ENCODE data around the gene GSTO2. TPM values are rescaled to one million over a fixed set of nuclear protein-coding genes. Genes with fewer than 3 reads are reported as not detected.

The GSTO2 gene
- total and polyA plus RNA-seq, 2 experiments from 2014 or later, result 30.7 to 49.8 TPM

DNA sequence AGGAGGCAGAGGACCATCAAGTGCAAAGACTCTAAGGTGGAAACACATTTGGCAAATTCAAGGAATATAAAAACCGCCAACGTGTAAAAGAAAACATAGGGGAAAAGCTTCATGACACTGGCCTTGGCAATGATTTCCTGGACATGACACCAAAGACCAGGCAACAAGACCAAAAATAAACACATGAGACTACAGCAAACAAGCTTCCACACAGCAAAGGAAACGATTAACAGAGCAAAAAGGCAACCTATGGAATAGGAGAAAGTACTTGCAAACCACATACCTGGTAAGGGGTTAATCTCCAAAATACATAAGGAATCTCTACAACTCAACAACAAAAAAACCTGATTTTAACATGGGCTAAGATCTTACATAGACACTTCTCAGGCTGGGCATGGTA lies 10.8 kb upstream of the GSTO2 start (continued):
- TF ChIP-seq, protein P1, sequence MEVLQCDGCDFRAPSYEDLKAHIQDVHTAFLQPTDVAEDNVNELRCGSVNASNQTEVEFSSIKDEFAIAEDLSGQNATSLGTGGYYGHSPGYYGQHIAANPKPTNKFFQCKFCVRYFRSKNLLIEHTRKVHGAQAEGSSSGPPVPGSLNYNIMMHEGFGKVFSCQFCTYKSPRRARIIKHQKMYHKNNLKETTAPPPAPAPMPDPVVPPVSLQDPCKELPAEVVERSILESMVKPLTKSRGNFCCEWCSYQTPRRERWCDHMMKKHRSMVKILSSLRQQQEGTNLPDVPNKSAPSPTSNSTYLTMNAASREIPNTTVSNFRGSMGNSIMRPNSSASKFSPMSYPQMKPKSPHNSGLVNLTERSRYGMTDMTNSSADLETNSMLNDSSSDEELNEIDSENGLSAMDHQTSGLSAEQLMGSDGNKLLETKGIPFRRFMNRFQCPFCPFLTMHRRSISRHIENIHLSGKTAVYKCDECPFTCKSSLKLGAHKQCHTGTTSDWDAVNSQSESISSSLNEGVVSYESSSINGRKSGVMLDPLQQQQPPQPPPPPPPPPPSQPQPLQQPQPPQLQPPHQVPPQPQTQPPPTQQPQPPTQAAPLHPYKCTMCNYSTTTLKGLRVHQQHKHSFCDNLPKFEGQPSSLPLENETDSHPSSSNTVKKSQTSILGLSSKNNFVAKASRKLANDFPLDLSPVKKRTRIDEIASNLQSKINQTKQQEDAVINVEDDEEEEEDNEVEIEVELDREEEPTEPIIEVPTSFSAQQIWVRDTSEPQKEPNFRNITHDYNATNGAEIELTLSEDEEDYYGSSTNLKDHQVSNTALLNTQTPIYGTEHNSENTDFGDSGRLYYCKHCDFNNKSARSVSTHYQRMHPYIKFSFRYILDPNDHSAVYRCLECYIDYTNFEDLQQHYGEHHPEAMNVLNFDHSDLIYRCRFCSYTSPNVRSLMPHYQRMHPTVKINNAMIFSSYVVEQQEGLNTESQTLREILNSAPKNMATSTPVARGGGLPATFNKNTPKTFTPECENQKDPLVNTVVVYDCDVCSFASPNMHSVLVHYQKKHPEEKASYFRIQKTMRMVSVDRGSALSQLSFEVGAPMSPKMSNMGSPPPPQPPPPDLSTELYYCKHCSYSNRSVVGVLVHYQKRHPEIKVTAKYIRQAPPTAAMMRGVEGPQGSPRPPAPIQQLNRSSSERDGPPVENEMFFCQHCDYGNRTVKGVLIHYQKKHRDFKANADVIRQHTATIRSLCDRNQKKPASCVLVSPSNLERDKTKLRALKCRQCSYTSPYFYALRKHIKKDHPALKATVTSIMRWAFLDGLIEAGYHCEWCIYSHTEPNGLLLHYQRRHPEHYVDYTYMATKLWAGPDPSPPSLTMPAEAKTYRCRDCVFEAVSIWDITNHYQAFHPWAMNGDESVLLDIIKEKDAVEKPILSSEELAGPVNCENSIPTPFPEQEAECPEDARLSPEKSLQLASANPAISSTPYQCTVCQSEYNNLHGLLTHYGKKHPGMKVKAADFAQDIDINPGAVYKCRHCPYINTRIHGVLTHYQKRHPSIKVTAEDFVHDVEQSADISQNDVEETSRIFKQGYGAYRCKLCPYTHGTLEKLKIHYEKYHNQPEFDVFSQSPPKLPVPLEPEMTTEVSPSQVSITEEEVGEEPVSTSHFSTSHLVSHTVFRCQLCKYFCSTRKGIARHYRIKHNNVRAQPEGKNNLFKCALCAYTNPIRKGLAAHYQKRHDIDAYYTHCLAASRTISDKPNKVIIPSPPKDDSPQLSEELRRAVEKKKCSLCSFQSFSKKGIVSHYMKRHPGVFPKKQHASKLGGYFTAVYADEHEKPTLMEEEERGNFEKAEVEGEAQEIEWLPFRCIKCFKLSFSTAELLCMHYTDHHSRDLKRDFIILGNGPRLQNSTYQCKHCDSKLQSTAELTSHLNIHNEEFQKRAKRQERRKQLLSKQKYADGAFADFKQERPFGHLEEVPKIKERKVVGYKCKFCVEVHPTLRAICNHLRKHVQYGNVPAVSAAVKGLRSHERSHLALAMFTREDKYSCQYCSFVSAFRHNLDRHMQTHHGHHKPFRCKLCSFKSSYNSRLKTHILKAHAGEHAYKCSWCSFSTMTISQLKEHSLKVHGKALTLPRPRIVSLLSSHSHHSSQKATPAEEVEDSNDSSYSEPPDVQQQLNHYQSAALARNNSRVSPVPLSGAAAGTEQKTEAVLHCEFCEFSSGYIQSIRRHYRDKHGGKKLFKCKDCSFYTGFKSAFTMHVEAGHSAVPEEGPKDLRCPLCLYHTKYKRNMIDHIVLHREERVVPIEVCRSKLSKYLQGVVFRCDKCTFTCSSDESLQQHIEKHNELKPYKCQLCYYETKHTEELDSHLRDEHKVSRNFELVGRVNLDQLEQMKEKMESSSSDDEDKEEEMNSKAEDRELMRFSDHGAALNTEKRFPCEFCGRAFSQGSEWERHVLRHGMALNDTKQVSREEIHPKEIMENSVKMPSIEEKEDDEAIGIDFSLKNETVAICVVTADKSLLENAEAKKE (CRISPR knock-in tag; IDR thresholded peaks at IDR 0.05), result no peak
- TF ChIP-seq ZNF114 (CRISPR knock-in tag; IDR thresholded peaks at IDR 0.05), result no peak
- no peak for TF ChIP-seq EZH2phosphoT487 (IDR thresholded peaks at IDR 0.05; ENCODE audit: unreplicated experiment)
- TF ChIP-seq CREB1 (CRISPR knock-in tag; IDR thresholded peaks at IDR 0.05; ENCODE audit: low read depth), result no peak
- TF ChIP-seq, protein P2, sequence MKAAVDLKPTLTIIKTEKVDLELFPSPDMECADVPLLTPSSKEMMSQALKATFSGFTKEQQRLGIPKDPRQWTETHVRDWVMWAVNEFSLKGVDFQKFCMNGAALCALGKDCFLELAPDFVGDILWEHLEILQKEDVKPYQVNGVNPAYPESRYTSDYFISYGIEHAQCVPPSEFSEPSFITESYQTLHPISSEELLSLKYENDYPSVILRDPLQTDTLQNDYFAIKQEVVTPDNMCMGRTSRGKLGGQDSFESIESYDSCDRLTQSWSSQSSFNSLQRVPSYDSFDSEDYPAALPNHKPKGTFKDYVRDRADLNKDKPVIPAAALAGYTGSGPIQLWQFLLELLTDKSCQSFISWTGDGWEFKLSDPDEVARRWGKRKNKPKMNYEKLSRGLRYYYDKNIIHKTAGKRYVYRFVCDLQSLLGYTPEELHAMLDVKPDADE (IDR thresholded peaks at IDR 0.05), result no peak
- TF ChIP-seq NANOG (IDR thresholded peaks at IDR 0.05; ENCODE audit: borderline replicate concordance), result no peak
- no peak for TF ChIP-seq ZNF331 (CRISPR knock-in tag; IDR thresholded peaks at IDR 0.05; ENCODE audit: low read depth)

DNA sequence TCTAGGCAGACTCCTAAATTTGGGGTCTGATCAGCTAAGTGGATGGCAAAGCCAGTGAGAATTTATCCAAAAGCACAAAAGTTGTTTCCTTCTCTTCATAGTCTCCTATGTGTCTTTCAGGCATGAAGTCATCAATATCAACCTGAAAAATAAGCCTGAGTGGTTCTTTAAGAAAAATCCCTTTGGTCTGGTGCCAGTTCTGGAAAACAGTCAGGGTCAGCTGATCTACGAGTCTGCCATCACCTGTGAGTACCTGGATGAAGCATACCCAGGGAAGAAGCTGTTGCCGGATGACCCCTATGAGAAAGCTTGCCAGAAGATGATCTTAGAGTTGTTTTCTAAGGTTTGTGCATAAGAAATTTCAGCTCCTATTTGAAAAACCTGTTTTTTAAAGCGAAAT lies 9.5 kb upstream of the GSTO2 start:
- H4K20me1 ChIP-seq (replicated peaks; ENCODE audit: insufficient read depth), result peaks cover 17% of the 10 kb centered on the region
- no peak overlapping the region for H3K27ac ChIP-seq (ENCODE audit: low read depth)
- Mint-ChIP-seq H3K9me3 (no peaks in the 10 kb centered on the region), H3K36me3 (ENCODE audit: low read depth) (peaks cover 31% of the 10 kb centered on the region), H3K27ac (no peak overlapping the region), H3K27me3 (ENCODE audit: insufficient read depth, low read depth, poor library complexity) (peaks cover 1% of the 10 kb centered on the region), H3K4me3 (no peak overlapping the region), H3K4me1 (peaks cover 14% of the 10 kb centered on the region; the same call in 2 of the 3 replicates)
- no peaks in the 10 kb centered on the region for H3K9me2 ChIP-seq (ENCODE audit: insufficient read depth)
- H3K4me2 ChIP-seq, result no peak overlapping the region
- H3K4me3 ChIP-seq, result no peak overlapping the region
- no peak for DNase-seq (ENCODE audit: low spot score)
- H3K4me1 ChIP-seq (ENCODE audit: insufficient read depth), result peaks cover 11% of the 10 kb centered on the region; the same call in 1 of the 2 replicates
- peaks cover 19% of the 10 kb centered on the region; the same call in 1 of the 2 replicates for H3K36me3 ChIP-seq (ENCODE audit: insufficient read depth)
- no peaks in the 10 kb centered on the region for H3K27me3 ChIP-seq (ENCODE audit: insufficient read depth)
- no peak overlapping the region for H2AFZ ChIP-seq
- H3F3A ChIP-seq (replicated peaks; ENCODE audit: low read depth), result peaks cover under 1% of the 10 kb centered on the region; the same call in 1 of the 2 replicates
- no peak for ATAC-seq
- peaks cover 78% of the 10 kb centered on the region for H3K79me2 ChIP-seq (replicated peaks; ENCODE audit: insufficient read depth)
- TF ChIP-seq ZNF114 (CRISPR knock-in tag; IDR thresholded peaks at IDR 0.05), result no peak
- TF ChIP-seq CREB1 (CRISPR knock-in tag; IDR thresholded peaks at IDR 0.05; ENCODE audit: low read depth), result no peak
- no peak for TF ChIP-seq POLR2AphosphoS5 (IDR thresholded peaks at IDR 0.05; ENCODE audit: low read depth)
- TF ChIP-seq, protein P3, sequence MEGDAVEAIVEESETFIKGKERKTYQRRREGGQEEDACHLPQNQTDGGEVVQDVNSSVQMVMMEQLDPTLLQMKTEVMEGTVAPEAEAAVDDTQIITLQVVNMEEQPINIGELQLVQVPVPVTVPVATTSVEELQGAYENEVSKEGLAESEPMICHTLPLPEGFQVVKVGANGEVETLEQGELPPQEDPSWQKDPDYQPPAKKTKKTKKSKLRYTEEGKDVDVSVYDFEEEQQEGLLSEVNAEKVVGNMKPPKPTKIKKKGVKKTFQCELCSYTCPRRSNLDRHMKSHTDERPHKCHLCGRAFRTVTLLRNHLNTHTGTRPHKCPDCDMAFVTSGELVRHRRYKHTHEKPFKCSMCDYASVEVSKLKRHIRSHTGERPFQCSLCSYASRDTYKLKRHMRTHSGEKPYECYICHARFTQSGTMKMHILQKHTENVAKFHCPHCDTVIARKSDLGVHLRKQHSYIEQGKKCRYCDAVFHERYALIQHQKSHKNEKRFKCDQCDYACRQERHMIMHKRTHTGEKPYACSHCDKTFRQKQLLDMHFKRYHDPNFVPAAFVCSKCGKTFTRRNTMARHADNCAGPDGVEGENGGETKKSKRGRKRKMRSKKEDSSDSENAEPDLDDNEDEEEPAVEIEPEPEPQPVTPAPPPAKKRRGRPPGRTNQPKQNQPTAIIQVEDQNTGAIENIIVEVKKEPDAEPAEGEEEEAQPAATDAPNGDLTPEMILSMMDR (conservative IDR thresholded peaks at IDR 0.05; ENCODE audit: low read depth in 2 of 2), result no peak
- TF ChIP-seq NANOG (IDR thresholded peaks at IDR 0.05; ENCODE audit: borderline replicate concordance), result no peak
- TF ChIP-seq STAT1 (IDR thresholded peaks at IDR 0.05; ENCODE audit: unreplicated experiment), result no peak
- no peak for TF ChIP-seq JUNB (IDR thresholded peaks at IDR 0.05; ENCODE audit: unreplicated experiment)
- TF ChIP-seq ZNF331 (CRISPR knock-in tag; IDR thresholded peaks at IDR 0.05; ENCODE audit: low read depth), result no peak
- TF ChIP-seq, protein P4, sequence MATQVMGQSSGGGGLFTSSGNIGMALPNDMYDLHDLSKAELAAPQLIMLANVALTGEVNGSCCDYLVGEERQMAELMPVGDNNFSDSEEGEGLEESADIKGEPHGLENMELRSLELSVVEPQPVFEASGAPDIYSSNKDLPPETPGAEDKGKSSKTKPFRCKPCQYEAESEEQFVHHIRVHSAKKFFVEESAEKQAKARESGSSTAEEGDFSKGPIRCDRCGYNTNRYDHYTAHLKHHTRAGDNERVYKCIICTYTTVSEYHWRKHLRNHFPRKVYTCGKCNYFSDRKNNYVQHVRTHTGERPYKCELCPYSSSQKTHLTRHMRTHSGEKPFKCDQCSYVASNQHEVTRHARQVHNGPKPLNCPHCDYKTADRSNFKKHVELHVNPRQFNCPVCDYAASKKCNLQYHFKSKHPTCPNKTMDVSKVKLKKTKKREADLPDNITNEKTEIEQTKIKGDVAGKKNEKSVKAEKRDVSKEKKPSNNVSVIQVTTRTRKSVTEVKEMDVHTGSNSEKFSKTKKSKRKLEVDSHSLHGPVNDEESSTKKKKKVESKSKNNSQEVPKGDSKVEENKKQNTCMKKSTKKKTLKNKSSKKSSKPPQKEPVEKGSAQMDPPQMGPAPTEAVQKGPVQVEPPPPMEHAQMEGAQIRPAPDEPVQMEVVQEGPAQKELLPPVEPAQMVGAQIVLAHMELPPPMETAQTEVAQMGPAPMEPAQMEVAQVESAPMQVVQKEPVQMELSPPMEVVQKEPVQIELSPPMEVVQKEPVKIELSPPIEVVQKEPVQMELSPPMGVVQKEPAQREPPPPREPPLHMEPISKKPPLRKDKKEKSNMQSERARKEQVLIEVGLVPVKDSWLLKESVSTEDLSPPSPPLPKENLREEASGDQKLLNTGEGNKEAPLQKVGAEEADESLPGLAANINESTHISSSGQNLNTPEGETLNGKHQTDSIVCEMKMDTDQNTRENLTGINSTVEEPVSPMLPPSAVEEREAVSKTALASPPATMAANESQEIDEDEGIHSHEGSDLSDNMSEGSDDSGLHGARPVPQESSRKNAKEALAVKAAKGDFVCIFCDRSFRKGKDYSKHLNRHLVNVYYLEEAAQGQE (IDR thresholded peaks at IDR 0.05; ENCODE audit: unreplicated experiment), result no peak
- TF ChIP-seq EZH2 (IDR thresholded peaks at IDR 0.05; ENCODE audit: low read depth, unreplicated experiment), result no peak
- no peak for TF ChIP-seq EZH2phosphoT487 (IDR thresholded peaks at IDR 0.05; ENCODE audit: unreplicated experiment)
